DND-41 (cell line): Measurements from ENCODE around the gene CTTNBP2.

Source experiments
- EZH2 ChIP-seq: IDR thresholded peaks from 3 replicates; pipeline ENCODE4 v1.6.1; 2012; ENCODE audit warnings: borderline replicate concordance, low read depth, mild to moderate bottlenecking, moderate library complexity, low read length, inconsistent platforms; ENCODE audit not compliant: severe bottlenecking
- TF ChIP-seq, protein P1 (sequence below): IDR thresholded peaks from 2 replicates; pipeline ENCODE4 v1.5.1; 2012; ENCODE audit warnings: borderline replicate concordance, low read length, moderate library complexity, mild to moderate bottlenecking; ENCODE audit not compliant: poor library complexity, severe bottlenecking; ENCODE audit errors: extremely low read depth

DNA sequence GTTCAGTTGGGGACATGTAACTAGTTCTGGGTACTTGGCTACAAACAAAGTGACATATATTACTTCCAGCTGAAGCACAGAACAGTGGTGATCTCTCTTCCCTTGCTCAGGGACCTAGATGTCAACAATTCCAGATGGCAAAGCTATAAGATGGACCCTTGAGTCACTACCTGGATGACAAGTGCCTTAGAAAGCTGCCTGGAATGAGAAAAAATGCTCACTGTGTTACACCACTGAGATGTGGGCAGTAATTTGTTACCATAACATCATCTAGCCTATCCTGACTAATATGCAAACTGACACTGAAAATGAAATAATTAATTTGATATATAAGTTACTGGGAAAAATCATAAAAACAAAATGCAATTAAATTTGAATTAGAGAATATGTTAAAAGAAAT, 16.4 kb upstream of the CTTNBP2 start:
- TF ChIP-seq, protein P1, sequence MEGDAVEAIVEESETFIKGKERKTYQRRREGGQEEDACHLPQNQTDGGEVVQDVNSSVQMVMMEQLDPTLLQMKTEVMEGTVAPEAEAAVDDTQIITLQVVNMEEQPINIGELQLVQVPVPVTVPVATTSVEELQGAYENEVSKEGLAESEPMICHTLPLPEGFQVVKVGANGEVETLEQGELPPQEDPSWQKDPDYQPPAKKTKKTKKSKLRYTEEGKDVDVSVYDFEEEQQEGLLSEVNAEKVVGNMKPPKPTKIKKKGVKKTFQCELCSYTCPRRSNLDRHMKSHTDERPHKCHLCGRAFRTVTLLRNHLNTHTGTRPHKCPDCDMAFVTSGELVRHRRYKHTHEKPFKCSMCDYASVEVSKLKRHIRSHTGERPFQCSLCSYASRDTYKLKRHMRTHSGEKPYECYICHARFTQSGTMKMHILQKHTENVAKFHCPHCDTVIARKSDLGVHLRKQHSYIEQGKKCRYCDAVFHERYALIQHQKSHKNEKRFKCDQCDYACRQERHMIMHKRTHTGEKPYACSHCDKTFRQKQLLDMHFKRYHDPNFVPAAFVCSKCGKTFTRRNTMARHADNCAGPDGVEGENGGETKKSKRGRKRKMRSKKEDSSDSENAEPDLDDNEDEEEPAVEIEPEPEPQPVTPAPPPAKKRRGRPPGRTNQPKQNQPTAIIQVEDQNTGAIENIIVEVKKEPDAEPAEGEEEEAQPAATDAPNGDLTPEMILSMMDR, result no peak
- no peak for TF ChIP-seq EZH2
